Measurements from ENCODE around the gene MAPKBP1.

DNA sequence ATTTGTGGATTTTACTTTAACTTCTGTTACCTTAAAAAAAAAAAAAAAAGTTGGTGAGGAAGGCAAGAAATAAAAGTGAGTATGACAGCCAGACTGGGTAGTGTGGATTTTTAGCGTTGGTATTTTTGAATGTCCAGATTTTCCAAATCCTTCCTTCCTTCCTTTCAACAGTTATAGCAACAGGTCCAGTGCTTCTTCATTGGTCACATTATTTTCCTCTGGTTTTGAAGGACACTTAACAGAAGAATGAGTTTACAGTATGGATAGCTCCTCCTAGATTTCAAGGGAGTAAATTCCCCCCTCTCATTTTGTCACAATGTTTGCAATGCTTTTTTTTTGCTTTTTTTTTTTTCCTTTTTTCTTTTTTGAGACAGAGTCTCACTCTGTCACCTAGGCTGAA is 6.4 kb downstream of the MAPKBP1 start:
- TF ChIP-seq, protein P1, sequence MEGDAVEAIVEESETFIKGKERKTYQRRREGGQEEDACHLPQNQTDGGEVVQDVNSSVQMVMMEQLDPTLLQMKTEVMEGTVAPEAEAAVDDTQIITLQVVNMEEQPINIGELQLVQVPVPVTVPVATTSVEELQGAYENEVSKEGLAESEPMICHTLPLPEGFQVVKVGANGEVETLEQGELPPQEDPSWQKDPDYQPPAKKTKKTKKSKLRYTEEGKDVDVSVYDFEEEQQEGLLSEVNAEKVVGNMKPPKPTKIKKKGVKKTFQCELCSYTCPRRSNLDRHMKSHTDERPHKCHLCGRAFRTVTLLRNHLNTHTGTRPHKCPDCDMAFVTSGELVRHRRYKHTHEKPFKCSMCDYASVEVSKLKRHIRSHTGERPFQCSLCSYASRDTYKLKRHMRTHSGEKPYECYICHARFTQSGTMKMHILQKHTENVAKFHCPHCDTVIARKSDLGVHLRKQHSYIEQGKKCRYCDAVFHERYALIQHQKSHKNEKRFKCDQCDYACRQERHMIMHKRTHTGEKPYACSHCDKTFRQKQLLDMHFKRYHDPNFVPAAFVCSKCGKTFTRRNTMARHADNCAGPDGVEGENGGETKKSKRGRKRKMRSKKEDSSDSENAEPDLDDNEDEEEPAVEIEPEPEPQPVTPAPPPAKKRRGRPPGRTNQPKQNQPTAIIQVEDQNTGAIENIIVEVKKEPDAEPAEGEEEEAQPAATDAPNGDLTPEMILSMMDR (CRISPR knock-in tag; IDR thresholded peaks at IDR 0.05): no peak
- TF ChIP-seq POLR2A (IDR thresholded peaks at IDR 0.05; ENCODE audit: insufficient read depth in 1 of 2, low read depth in 2 of 2, low read length in 2 of 2): no peak
- no peak for TF ChIP-seq ZNF614 (CRISPR knock-in tag; IDR thresholded peaks at IDR 0.05; ENCODE audit: borderline replicate concordance)
- TF ChIP-seq SIN3A (IDR thresholded peaks at IDR 0.05; ENCODE audit: borderline replicate concordance, low read depth, low read length): no peak
- no peak for TF ChIP-seq GABPA (IDR thresholded peaks at IDR 0.05; ENCODE audit: low read depth, low read length)
- no peak for TF ChIP-seq GABPA (CRISPR knock-in tag; IDR thresholded peaks at IDR 0.05; ENCODE audit: low read depth)
- TF ChIP-seq MAZ (IDR thresholded peaks at IDR 0.05; ENCODE audit: borderline replicate concordance, low read depth, low read length): no peak
- no peak for TF ChIP-seq MAZ (CRISPR knock-in tag; IDR thresholded peaks at IDR 0.05; ENCODE audit: low read depth)
- TF ChIP-seq SMC3 (IDR thresholded peaks at IDR 0.05; ENCODE audit: low read length): no peak
- no peak for TF ChIP-seq CEBPG (CRISPR knock-in tag; IDR thresholded peaks at IDR 0.05)
- TF ChIP-seq HMG20A (CRISPR knock-in tag; IDR thresholded peaks at IDR 0.05; ENCODE audit: borderline replicate concordance): no peak
- TF ChIP-seq AFF4 (CRISPR knock-in tag; IDR thresholded peaks at IDR 0.05): no peak
- TF ChIP-seq EZH2 (conservative IDR thresholded peaks at IDR 0.05; ENCODE audit: low read depth, low read length): no peak
- TF ChIP-seq KDM1A (CRISPR knock-in tag; IDR thresholded peaks at IDR 0.05): no peak
- TF ChIP-seq, protein P2, sequence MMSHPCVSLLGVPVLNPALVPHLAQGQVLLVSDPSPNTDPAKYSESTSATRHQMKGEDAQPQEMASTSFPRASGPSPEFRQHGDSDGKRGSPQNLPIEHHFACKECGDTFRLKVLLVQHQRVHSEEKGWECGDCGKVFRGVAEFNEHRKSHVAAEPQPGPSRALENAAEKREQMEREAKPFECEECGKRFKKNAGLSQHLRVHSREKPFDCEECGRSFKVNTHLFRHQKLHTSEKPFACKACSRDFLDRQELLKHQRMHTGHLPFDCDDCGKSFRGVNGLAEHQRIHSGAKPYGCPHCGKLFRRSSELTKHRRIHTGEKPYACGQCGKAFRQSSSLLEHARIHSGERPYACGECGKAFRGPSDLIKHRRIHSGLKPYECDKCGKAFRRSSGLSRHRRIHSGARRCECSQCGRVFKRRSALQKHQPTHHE (CRISPR knock-in tag; IDR thresholded peaks at IDR 0.05; ENCODE audit: borderline replicate concordance): no peak
